Fibroblast of lung (primary cell): Measurements from ENCODE around the gene KDR.

Source experiments
- EZH2 ChIP-seq: IDR thresholded peaks from 2 replicates; pipeline ENCODE4 v1.5.1; 2012; ENCODE audit warnings: low read length, control low read depth, mild to moderate bottlenecking; ENCODE audit errors: missing control alignments
- TF ChIP-seq, protein P1 (sequence below), 2 donors: IDR thresholded peaks in 1 of 2; conservative IDR thresholded peaks in 1 of 2; 1 replicate in 1 of 2; 2 replicates in 1 of 2; pipeline ENCODE4 v1.5.1; 2011 to 2012; ENCODE audit warnings: low read length in 2 of 2, control low read depth in 1 of 2, inconsistent platforms in 1 of 2, low read depth in 1 of 2, mild to moderate bottlenecking in 1 of 2

DNA sequence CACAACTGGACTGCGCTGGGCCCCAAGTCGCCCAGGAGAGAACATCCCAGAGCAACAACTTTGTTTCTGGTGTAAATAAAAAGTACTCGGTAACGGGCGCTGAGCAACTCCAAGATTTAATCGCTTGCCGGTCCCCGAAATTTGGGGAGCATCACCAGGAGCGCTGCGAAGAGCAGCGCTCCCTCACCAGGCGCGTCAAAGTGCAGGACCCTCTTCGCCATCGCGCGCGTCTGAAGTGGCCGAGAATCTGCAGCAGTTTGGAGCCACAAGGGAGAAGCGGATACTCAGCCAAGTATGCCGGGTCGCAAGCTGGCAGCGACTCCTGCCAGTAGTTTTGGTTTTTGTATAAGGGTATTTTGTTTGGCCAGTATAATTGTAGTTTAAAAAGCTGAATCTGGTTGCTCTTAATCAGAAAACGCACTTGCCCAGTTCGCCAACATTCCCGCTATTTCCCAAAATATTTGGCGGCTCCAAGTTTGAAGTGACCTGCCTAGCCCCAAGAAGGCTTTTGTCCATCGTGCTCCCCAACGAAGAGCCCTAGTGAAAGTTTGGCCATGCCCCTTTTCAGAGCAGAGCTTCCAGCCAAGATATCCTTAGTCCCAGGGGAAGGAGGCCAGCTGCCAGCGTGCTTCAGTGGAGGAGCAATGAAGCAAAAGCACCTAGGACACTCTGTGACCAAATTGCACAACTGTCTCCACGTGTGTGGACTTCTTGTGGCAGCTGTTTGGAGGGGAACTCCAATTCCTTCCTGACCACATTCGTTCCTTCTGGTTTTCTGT lies 557 bp upstream of the KDR start:
- TF ChIP-seq, protein P1, sequence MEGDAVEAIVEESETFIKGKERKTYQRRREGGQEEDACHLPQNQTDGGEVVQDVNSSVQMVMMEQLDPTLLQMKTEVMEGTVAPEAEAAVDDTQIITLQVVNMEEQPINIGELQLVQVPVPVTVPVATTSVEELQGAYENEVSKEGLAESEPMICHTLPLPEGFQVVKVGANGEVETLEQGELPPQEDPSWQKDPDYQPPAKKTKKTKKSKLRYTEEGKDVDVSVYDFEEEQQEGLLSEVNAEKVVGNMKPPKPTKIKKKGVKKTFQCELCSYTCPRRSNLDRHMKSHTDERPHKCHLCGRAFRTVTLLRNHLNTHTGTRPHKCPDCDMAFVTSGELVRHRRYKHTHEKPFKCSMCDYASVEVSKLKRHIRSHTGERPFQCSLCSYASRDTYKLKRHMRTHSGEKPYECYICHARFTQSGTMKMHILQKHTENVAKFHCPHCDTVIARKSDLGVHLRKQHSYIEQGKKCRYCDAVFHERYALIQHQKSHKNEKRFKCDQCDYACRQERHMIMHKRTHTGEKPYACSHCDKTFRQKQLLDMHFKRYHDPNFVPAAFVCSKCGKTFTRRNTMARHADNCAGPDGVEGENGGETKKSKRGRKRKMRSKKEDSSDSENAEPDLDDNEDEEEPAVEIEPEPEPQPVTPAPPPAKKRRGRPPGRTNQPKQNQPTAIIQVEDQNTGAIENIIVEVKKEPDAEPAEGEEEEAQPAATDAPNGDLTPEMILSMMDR (conservative IDR thresholded peaks at IDR 0.05 in 1 of 2, IDR thresholded peaks at IDR 0.05 in 1 of 2; ENCODE audit: low read depth in 1 of 2, low read length in 2 of 2): no peak
- TF ChIP-seq EZH2: no peak
